GM12872 (cell line): ENCODE results near the gene CPE.

ENCODE experiments used
- CTCF ChIP-seq: IDR thresholded peaks from 3 replicates; pipeline ENCODE4 v1.5.1; 2011; ENCODE audit warnings: low read depth, mild to moderate bottlenecking, low read length, moderate library complexity; ENCODE audit not compliant: insufficient read depth

The CPE gene

GRCh38 chr4:165378745-165379677 lies at the start of gene CPE:
Gene CPE, plus strand, starts transcription at chr4:165379008. Its CDS starts 214 bp downstream, at chr4:165379222.
- TF ChIP-seq CTCF = 0 out of 3 replicates have a peak, but pooled peaks have one; percentile 7

DNA sequence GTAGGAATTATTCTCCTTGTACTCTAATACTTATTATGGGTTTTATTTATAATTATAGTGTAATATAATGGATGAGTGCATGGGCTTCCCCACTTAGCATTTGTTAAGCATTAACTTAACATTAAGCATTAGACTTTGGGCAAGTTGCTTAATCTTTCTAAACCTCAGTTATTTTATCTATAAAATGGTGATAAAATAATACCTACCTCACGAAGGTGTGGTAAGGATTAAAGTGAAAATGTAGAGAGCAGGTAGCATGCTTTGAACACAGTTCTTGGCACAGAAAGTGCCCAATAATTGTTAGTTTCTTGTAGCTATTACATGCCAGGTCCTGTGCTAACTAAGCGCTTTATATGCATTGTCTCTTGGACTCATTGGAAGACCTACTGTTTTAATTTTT lies 48.7 kb upstream of the CPE start:
- TF ChIP-seq CTCF = no peak

DNA sequence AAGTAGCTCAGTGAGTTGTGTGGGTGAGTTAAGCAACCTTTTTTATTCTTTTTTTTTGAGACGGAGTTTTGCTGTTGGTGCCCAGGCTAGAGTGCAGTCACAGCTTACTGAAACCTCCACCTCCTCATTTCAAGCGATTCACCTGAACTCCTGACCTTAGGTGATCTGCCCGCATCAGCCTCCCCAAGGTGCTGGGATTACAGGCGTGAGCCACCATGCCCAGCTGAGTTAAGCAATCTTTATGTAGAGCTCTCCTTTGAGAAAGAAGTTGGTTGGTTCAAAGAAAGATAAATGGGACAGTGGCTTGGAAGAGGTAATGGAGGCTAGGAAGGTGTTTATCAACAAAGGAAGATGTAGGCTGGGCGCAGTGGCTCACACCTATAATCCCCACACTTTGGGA lies 48.1 kb upstream of the CPE start:
- TF ChIP-seq CTCF = no peak

DNA sequence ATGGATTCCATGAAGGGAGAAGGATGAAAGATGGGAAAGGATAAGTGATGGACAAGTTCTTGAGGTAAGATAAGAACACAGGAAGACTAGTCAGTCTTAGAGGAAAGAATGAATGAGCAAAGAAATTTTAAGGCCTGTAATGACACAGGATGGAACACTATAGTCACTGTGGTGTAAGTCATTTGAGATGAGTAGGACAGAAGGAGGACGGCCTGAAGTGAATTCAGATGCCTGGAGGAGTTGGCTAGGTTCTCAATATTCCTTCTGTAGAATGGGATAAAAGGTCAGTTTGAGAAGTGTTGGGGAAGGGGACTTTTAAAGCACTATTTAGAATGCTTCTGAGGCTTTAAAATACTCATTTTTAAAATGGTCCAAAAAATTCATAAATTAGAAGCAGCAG lies 47.4 kb upstream of the CPE start:
- no peak for TF ChIP-seq CTCF

DNA sequence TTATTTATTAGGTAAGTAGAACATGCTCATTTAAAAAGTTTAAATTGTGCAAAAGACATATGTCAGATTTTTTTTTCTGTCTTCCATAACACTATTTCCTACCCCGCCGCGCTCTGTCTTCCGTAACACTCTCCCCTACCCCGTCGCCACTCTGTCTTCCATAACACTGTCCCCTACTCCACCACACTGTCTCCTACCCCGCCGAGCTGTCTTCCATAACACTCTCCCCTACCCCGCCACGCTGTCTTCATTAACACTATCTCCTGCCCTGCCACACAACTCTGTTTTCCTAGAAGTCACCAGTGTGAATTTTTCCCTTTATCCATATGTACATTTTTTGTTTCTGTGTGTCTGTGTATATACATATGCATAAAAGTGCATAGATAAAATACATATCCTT lies 47.0 kb upstream of the CPE start:
- TF ChIP-seq CTCF = no peak

DNA sequence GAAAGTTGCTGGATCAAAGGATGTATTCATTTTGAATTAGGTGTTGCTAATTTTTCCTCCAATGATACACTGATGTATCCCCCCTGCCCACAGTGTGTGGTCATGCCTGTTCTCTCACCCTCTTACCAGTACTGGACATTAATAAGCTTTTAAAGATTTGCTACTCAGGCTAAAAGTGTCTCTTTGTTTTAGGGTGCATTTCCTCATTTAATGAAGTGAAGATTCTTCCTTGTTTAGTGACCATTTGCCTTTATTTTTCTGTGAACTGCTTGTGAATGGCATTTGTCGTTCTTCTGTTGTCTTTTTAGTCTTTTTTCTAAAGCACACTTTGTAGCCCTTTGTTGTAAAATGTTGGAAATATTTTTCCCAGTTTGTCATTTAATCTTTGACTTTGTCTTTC lies 46.3 kb upstream of the CPE start:
- TF ChIP-seq CTCF = no peak

DNA sequence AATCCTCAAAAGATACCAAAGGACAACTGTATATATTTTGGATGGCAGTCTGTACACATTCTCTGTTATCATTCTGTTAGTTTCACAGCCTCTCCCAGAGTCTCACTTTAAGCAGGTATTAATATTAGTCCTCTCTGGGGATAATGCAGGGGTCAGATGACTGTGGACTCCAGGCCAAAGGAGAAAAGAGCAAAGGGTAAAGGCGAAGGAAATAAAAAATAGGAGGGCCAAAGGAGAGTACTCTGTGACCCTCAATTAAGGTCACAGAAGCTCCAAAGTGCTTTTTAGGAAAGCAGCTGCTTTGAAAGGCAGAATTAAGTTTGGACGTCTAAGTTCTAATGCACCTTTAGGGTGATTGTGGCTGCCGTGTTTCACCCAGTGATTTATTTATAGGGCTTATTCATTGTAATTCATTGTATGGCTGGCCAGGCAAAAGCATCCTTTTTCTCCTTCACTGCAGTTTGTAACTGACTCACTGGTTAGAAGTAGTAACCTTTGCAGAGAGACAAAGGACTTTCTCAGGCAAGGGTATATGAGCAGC lies 43.6 kb upstream of the CPE start:
- TF ChIP-seq CTCF = no peak
